Vagina (tissue), 2 donors: Measurements from ENCODE around the gene GPAT2.
"Not testable (repeated sequence)": the region's sequence is repeated elsewhere in the genome, so short reads cannot be mapped to it uniquely, and the experiment has no call there.

Experiments
- POLR2A ChIP-seq, 2 donors: fragments of 450-650 bp; IDR thresholded peaks; one replicate each; pipeline ENCODE4 v1.6.1; 2017; ENCODE audit warnings: antibody characterized with exemption in 2 of 2, mild to moderate bottlenecking in 2 of 2, moderate library complexity in 2 of 2
- TF ChIP-seq, protein P1 (sequence below), 3 experiments: fragments of 450-650 bp in 2 of 3; fragments of 200-600 bp in 1 of 3; sonication (generic) in 1 of 3; IDR thresholded peaks; one replicate each; pipeline ENCODE4 v1.5.1; 2017 to 2019; ENCODE audit warnings: antibody characterized with exemption in 3 of 3, mild to moderate bottlenecking in 2 of 3, moderate library complexity in 2 of 3

DNA sequence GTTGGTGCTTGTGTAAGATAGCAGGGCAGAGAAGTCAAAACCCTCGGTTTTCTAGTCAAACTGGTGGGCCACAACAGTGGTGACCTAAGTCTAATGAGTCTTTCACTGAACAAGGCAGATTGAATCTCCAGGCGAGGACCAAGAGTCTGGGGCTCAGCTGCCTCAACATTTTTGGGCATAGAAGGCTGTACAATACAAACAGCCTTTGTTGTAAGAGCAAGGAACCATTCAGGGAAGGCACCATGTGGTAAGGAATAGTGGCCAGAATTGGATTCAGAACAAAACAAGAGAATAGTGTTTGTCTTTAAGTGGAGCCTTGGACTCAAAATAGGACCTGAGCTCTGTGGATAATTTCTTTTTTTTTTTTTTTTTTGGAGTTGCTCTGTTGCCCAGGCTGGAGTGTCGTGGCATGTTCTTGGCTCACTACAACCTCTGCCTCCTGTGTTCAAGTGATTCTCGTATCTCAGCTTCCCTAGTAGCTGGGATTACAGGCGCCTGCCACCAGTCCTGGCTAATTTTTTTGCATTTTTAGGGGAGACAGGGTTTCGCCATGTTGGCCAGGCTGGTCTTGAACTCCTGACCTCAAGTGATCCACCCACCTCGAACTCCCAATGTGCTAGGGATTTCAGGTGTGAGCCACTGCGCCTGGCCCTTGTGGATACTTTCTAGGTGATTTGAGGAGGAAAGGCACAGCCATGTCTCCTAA, 22.5 kb downstream of the GPAT2 start:
- TF ChIP-seq, protein P1, sequence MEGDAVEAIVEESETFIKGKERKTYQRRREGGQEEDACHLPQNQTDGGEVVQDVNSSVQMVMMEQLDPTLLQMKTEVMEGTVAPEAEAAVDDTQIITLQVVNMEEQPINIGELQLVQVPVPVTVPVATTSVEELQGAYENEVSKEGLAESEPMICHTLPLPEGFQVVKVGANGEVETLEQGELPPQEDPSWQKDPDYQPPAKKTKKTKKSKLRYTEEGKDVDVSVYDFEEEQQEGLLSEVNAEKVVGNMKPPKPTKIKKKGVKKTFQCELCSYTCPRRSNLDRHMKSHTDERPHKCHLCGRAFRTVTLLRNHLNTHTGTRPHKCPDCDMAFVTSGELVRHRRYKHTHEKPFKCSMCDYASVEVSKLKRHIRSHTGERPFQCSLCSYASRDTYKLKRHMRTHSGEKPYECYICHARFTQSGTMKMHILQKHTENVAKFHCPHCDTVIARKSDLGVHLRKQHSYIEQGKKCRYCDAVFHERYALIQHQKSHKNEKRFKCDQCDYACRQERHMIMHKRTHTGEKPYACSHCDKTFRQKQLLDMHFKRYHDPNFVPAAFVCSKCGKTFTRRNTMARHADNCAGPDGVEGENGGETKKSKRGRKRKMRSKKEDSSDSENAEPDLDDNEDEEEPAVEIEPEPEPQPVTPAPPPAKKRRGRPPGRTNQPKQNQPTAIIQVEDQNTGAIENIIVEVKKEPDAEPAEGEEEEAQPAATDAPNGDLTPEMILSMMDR (IDR thresholded peaks at IDR 0.05) = not testable (repeated sequence)
- TF ChIP-seq POLR2A (IDR thresholded peaks at IDR 0.05) = not testable (repeated sequence)
